NCI-H2171 (cell line): ENCODE results near the gene KANSL1.

Source experiments
- DNase-seq: peaks from one replicate; lab custom pipeline; 2025; lab: John Stamatoyannopoulos, UW

The KANSL1 gene

GRCh38 chr17:46140645-46141197 lies 52.5 kb downstream of the KANSL1 start:
- DNase-seq, result no peak

GRCh38 chr17:46139432-46140210 lies 53.6 kb downstream of the KANSL1 start:
- no peak for DNase-seq

- DNase-seq, result no peak
Measured at GRCh38 chr17:46138473-46138872, 54.8 kb downstream of the KANSL1 start.

- DNase-seq, result no peak
Measured at GRCh38 chr17:46136820-46137219, 56.4 kb downstream of the KANSL1 start.

GRCh38 chr17:46135879-46136563 lies 57.2 kb downstream of the KANSL1 start:
- DNase-seq, result no peak

GRCh38 chr17:46135126-46135812 lies 58.0 kb downstream of the KANSL1 start:
- DNase-seq, result no peak

GRCh38 chr17:46129302-46129701 lies 63.9 kb downstream of the KANSL1 start:
- DNase-seq, result no peak

GRCh38 chr17:46128453-46128852 lies 64.8 kb downstream of the KANSL1 start:
- no peak for DNase-seq

GRCh38 chr17:46127524-46127923 lies 65.7 kb downstream of the KANSL1 start:
- DNase-seq, result no peak

- no peak for DNase-seq
Measured at GRCh38 chr17:46126840-46127239, 66.4 kb downstream of the KANSL1 start.

GRCh38 chr17:46125831-46126230 lies 67.4 kb downstream of the KANSL1 start:
- no peak for DNase-seq

GRCh38 chr17:46124695-46125592 lies 68.3 kb downstream of the KANSL1 start:
- DNase-seq, result no peak

GRCh38 chr17:46123607-46124006 lies 69.6 kb downstream of the KANSL1 start:
- no peak for DNase-seq

GRCh38 chr17:46122486-46122871 lies 70.8 kb downstream of the KANSL1 start:
- DNase-seq, result no peak

- no peak for DNase-seq
Measured at GRCh38 chr17:46121841-46122485, 71.3 kb downstream of the KANSL1 start.

GRCh38 chr17:46121165-46121764 lies 72.0 kb downstream of the KANSL1 start:
- DNase-seq, result no peak

- no peak for DNase-seq
Measured at GRCh38 chr17:46120537-46120936, 72.7 kb downstream of the KANSL1 start.

GRCh38 chr17:46120078-46120477 lies 73.2 kb downstream of the KANSL1 start:
- DNase-seq, result no peak

GRCh38 chr17:46118964-46119363 lies 74.3 kb downstream of the KANSL1 start:
- no peak for DNase-seq

- DNase-seq, result no peak
Measured at GRCh38 chr17:46117850-46118696, 75.2 kb downstream of the KANSL1 start.
